NCI-H524 treated with DMSO at 0.1 percent for 48 hours (cell line): ENCODE measurements around the gene CASZ1.

ENCODE experiments used
- DNase-seq: peaks from one replicate; lab custom pipeline; 2025; lab: John Stamatoyannopoulos, UW

CASZ1 gene

DNA sequence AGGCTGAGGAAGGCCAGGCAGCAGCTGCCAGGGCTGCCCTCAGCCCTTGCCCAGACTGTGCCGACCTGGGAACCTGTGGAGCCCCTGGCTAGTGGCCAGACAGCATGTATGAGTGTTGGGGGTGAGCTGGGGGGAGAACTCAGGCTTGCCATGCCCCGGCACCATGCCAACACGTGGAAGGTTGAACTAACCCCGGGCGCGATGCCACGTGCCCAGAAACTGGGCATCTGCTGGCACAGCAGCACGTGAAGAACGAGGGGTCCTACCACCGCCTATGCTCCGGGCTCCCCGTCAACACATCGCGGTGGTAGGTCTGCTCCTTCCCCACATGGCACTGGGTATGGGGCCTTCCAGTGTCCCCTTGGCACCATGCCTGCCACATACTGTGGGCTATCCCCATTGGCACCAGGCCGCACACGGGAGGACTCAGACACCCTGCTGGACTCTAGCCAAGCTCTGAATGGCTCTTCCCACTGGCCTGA is 68.7 kb downstream of the CASZ1 start:
- DNase-seq: no peak

DNA sequence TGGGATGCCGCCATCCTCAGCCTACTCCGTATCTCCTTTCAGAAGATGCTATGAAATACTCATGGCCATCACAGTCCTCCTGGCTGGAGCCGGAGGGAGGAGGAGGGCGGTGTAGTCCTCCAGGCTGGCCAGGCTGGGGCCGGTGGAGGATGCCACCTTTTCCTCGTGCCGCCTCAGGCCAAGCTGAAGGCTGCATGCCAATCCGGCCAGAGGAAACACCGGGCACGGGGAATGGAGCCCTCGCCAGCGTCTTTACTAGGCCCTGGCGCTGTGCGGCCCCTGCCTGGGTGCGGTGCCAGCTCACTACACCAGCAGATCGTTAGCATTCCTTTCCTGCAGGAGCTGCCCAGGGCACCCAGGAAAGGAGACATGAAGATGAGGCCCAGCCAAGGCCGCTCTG is 70.1 kb downstream of the CASZ1 start:
- DNase-seq: no peak

DNA sequence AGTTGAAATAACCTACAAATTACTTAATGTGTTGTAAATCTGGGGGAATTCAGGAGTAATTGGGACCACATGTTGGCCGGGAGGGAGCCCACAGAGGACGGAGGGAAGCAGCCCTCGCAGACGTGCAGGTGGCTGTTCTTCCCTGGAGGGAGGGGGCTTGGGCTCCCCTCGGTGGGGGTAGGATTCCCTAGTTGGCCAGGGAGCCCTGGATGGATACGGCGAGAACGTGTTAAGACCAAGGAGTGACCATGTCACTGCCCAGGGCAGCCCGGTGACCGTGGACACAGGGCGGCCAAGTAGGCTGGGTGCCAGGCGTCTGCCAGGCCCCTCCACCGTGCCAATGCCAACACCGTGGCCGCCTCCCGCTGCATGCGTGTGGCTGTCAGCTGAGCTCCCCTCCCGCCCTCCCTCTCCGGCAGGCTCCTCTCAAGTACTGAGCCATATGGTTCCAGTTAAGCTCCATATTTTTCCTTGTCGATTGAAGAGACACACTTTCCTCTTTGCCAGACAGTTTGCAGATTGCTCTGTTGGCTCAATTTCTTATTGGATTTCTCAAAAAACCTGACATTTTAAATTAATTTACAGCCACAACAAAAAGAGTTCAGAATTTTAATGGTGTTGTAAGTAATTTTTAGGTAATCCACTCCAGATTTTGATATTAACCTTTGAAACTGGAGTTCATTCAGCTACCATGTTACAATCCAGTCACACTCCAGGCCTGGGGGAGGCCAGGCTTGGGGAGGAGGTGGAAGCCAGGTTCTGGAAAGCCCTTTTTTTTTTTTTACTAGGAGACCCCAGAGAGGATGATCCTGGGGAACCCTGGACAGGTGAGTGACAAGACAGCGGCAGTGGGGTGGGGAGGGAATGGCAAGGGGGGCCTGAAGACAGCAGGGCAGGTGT is 71.2 kb downstream of the CASZ1 start:
- DNase-seq: peak; percentile 48

DNA sequence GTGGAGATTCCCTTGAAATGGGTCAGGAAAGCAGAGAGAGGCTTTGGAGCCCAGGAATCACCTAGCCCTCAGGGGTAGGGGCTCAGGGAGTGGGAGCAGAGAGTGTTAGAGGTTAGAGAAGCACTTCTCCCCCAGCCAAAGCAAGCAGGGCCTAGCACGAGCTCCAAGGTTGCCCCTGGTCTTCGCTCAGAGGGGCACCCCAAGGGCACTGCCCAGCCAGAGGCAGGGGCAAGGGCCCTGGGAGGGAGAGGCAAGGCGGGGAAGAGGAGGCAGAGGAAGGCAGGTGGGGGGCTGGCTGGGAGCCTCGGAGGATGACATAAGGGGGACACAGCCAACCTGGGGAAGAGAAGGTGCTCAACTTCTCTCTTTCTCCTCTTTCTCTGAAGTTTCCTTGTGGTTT is 71.9 kb downstream of the CASZ1 start:
- DNase-seq: no peak

DNA sequence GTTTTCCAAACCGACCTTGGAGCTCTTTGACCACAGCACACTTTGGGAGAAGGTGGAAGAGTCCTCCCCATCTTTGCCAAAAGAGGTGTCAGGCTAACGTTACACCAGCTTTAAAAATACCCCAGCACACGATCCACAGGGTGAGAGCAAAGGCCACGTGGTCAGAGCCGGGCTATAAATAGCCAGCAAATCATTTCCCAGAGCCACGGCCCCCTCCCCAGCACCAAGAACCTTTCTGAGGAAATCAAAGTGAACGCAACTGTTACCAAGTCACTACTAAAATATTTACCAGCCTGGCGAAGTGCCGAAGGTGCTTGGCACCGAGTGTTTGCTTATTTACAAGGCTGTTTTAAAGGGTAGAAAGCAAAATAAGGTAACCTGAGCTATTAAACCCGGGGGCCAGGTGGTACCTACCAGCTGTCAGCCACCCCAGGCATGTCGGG is 72.4 kb downstream of the CASZ1 start:
- DNase-seq: peak; percentile 78

DNA sequence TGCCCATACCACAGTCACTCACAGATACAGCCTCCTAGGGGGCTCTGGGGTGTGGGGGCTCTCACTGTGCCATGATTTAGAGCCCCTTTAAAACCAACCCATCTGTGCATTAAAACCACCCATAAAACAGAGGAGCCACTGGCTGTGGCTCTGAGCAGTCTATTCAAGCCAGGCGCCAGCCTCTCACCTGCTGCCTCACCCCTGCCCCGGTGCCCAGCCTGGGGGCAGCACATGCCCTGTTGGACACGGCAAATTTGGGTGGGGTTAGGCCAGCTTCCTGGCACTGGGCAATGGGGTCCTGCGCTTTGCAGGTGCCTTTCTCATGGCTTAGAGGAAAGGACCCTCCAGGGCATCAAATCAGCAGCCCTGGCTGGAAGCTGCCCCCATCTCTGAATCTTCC is 73.1 kb downstream of the CASZ1 start:
- DNase-seq: no peak

DNA sequence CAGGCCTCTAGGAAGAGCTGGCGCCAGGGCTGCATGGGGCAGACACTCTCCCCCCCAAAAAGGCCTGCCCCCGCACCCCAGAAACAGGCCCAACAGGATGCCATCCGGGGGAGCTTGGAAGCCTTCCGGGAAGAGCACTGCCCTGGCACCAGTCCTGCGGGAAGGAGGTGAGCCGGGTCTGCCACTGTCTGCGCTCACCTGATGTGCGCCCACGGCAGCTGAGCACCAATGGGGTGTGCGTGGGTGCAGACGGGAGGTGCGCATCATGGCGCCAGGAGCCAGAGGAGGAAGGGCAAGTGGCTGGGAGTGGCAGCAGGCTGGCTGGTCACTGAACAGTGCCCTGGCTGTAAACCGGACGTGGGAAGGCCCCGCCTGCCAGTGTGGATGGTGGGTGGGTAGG is 73.6 kb downstream of the CASZ1 start:
- DNase-seq: no peak

DNA sequence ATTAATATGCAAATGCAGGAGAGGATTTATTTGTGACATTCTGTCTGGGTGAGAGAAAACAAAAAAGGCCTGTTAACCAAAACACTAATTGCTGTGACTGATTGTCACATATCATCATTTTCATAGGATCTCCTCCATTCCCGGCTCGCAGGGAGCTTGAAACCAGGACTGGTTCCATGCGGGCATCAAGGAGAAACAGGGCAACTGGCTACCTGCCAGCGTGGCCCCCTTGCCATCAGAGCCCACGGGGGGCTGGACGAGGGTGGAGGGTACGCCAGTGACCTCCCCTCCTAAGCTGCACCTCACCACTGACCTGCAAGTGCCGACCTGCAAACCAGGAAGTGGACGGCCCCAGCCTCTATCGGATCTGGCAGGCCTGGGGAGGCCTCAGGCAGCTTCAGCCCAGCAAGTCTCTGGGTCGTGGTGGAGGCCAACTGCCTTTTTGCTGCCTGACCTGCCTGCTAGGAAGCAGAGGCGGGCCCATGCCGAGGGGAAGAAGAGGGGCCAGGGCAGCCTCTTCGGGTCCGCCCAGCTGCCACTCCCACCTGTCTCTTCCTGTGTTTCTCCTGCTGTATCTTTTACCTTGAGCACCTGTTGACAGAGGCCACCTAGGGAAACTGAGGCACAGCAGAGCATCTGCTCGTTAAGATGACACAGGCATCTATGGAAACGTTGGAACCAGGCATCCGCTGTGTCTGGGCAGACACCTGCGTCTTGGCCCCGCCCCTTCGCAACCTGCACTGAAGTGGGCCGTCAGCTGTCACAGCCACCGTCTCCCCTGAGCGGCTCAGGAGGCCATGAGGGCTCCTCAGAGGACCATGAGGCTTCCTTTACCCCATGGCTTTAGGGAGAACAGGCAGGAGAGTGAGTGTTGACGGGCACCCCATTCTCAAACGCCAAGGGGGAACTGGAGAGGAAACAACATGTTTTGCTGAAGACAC is 74.8 kb downstream of the CASZ1 start:
- no peak for DNase-seq

DNA sequence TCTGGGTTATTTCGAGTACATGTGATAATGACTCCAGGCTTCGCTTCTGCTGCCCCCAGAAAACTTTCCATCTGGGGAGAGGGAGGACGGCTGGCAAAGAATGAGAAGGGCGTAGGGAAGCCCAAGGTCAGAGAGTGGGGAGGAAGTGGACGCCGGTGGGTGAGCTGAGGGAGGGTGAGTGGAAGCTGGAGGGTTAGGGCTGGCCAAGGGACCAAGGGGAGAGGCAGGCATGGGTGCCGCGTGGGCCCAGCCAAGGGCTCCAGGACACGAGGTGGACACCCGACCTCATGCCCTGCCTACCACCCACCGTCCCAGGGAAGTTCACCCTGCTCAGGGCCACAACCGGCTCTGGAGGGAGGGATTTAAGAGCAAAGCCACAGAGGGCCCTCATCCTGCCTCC is 75.8 kb downstream of the CASZ1 start:
- DNase-seq: no peak

DNA sequence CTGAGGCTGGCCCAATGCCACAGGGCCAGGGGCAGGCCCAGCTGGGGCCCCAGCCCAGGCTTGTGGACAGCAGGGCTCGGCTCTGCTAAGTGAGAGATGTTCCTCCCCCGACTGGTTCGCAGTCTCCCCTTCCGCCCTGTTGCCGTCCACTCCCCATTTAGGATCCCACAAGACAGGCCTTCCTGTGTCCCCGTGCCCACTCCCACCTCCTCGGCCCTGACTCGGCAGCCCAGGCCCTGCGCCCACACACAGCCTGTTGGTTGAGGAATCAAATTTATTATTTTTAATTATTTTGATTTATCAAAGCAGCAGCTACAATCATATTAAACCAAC is 78.4 kb downstream of the CASZ1 start:
- DNase-seq: no peak

DNA sequence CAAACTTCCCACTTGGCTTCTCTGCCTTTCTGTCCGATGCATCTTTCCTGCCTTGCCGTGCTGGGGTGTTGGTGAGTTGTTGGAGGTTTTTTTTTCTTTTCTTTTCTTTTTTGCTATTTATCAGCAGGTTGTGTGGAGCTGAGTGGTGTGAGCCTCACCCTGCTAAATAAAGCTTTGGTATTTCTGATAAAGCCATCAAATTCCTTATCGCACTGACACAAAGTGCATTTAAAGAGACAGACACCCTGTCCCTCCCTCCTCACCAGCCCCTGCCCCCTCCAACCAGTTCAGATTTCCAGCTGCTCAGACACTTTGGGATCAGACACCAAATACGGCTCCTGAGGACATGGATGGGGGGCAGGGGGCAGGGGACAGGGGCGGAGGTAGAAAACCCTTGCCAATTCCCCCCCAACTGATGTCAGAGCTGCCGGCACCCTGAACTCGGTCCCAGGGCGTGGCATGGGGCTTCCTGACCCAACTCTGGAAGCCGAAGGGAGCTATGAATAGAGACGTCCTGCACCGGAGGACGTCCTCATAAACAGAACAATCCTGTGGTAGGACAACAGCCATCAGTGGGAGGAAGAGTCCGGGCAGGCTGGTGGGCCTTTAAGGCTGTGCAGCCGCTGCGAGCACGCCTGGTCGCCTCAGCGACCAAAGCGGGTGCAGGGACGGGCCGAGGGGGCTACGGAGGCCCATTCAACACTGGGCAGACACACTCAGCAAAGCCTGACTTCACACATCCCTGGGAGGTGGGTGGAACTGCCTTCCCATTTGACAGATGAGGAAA is 79.0 kb downstream of the CASZ1 start:
- no peak for DNase-seq

DNA sequence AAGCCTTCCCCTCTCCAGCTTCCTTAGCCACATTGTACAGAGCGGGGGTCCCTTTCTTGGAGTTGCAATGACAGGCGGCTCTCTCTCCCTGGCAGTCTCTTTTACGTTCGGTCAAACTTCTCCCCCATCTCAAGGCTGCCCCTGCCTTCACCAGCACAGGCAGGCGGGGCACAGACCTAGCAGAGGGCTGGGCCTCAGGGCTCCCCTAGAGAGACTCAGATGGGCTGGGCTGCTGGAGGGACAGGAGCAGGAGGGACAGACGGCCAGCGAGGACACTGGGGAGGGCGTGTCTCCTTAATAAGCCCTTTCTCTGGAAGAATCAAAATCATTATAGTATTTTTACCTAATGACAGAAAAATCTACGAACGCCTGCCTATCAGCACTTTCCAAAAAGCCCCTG is 79.6 kb downstream of the CASZ1 start:
- DNase-seq: no peak

DNA sequence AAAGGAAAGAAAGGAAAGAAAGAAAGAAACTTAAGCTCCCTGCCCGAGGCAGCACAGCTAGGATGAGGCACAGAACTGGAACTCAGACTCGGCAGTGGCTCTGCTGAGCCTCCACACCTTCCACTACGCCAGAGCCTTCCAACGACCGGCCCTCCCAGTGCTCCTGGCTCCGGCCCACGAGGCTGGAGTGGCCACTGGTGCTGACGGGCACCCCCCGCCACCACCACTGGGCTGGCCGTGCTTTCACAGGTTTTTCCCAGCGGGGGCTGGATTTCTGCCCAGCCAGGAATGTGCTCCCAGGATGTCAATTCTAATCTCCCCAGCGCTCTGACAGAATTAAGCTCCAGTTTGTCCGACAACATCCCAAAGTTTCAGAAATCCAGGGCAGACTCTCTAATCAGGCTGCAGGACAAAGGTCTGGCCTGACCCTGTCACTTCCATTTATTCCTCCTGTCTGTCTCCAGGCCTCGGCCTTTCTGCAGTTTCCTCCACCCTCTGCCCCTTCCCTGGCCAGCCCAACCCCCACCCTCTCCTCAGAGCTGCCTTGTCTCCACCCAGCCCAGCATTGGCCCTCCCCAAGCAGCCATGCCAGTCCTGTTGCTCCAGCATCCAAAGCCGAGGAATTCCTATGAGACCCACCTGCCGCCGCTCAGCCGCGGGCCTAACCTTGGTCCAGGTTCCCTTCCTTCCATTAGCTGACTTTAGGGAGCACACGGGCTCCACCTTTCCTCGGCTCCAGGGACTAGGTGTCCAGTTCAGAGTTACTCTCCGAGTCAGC is 81.9 kb downstream of the CASZ1 start:
- no peak for DNase-seq

DNA sequence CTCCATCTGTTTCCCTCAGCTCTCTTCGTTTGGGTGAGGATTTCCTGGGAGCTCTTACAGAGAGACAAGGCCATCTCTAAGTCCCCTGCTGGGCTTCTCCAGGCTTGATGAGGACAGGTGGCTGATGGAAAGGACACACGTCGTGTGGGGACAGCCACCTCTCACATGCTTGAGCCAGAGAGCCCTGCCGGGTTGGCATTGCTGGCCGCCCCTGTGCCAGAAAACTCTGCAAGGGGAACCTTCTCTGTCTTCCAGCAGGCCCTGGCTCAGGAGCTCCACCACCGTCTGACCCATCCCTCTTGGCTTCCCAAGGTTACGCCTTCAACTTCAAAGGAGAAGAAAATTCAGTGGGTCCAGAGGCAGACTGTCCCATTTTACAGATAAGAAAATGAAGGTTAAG is 82.8 kb downstream of the CASZ1 start:
- DNase-seq: no peak

DNA sequence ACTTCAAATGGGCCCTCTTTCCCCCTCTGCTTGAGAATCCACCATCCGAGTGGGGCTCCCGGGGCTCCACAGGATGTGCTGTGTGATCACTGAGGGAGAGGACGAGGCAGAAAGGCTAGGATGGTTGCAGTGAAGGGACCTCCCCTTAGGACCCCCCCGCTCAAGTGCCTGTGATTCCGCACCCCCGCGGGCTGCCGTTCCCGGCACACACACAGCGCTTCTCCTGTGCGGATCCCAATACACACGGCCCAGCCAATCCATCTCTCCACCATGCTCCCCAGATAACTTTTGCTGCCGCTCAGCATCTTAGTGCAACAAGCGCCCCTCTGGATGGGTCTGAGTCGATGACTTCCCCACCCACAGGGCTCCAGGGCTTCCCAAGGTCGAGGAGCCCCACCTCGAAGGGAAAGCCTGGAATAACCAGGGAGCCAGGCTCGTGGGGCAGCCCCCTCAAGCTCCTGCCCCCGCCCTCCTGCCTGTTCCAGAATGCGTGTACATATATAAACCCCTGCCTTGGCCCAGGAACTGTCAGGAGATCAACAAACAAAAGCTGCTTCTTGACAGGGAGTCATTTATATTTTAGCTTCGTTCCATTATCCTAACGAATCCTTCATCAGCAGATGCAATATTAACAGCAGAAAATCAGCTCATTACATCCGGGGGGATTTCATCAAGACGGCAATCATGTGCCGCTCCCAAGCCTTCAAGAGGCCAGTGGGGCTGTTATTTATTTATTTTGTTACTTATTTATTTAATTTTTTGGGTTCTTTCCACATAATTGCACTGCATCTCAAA is 83.7 kb downstream of the CASZ1 start:
- no peak for DNase-seq

DNA sequence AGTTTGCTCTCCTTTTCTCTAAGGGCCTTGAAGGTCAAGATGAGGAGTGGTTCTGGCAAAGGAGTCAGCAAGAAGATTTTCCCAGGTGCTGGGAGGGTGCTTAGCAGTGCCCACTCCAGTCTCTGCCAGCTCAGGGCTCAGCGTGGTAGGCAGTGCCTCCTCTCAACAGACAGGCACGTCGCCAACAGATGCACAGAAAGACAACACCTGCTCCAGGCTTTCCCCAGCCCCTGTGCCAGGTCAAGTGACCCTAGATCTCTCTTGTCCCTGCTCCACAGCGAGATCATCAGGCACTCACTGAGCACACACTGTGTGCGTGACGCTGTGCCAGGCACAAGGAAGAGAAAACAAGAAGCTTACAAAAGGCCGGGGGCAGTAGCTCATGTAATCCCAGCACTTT is 86.0 kb downstream of the CASZ1 start:
- DNase-seq: no peak

DNA sequence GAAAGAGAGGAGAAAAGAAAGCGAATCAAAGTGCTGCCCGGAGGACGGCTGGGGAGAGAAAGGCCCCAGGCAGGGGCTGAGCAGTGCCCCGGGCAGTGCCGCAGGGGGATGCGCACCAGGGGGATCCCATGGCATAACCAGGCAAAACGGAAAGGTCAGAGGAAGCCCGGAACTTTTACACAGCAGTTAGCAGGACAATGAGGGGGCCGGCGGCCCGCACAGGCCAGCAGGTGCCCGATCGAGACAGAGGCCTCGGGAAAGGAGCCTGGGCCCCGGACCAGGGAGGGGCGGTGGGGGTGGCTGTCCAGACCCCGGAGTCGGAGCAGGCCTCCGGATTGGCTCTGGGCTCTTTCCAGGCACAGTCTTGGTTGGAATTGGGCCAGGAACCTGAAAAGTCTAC is 86.8 kb downstream of the CASZ1 start:
- no peak for DNase-seq

DNA sequence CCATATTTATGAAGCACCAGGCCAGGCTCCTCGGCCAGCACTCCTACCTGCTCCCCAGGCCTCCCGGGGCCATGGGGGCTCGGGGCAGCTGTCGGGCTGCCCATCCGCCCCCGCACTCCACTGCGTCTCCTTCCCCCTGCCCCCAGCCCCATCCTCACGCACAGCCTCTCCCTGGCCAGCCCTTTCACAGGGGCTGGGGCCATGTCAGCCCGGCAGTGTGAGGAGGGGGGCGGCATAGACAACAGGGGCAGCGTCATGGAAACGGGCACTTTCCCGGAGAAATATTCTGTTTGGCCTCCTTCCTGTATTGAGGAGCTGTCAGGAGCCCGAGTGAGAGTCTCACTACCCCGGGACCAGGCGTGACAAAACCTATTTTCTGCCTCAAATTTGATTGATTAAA is 87.3 kb downstream of the CASZ1 start:
- no peak for DNase-seq

DNA sequence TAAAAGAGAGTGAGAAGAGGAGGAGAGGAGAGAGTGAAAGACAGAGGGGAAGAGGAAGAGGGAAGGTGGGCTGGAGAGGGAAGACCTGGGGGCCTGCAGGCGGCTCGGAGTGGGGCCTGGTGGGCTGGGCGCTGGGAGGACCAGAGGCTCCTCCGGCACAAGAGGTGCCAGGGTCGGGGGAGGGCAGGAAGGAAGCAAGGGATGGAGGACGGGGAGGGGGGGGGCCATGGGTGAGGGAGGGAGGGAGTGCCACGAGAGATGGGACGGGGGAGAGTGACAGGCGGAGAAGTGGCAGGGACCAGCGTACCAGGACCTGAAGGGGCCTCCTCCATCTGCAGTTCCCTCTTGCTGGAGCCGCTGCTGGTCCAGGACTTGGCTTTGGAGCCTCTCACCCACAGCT is 87.7 kb downstream of the CASZ1 start:
- no peak for DNase-seq

DNA sequence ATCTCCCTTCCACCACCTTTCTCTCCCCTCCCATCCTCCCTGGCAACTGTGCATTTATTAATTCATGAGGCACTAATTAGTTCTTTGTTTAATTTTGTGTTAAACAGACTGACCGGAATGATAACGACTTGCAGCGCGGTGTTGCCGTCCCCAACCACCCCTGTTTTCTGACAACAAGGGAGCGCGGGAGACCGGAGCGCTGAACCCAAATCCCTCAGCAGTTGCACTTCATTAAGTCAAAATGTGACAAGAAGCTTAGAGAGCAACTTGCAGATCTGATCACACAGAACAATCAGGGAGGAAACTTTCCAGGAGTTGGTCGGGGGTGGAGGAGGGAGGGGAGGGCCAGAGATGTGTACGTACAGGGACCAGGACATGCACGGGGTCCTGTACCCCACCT is 89.2 kb downstream of the CASZ1 start:
- DNase-seq: no peak
